NB4 (cell line): ENCODE measurements around the gene ARIH1.

ENCODE experiments used
- DNase-seq: peaks from one replicate; pipeline ENCODE4 v3.0.0; 2010; ENCODE audit warnings: low read depth
- H3K4me3 ChIP-seq: one replicate; pipeline ENCODE4 v1.5.1; 2011; ENCODE audit warnings: mild to moderate bottlenecking, low read depth, low read length, moderate library complexity
- MYC ChIP-seq: IDR thresholded peaks from 2 replicates; pipeline ENCODE4 v1.6.1; 2011; ENCODE audit warnings: low read depth, low read length
- POLR2A ChIP-seq: IDR thresholded peaks from 2 replicates; pipeline ENCODE4 v1.6.1; 2011; ENCODE audit warnings: mild to moderate bottlenecking; ENCODE audit not compliant: insufficient read length; ENCODE audit errors: extremely low read depth
- TF ChIP-seq, protein P1 (sequence below): IDR thresholded peaks from one replicate; pipeline ENCODE4 v1.5.1; 2012; ENCODE audit warnings: low read depth, low read length
- TF ChIP-seq, protein P2 (sequence below): IDR thresholded peaks from 2 replicates; pipeline ENCODE4 v1.6.1; 2011; ENCODE audit warnings: low read depth, low read length

Gene ARIH1

DNA sequence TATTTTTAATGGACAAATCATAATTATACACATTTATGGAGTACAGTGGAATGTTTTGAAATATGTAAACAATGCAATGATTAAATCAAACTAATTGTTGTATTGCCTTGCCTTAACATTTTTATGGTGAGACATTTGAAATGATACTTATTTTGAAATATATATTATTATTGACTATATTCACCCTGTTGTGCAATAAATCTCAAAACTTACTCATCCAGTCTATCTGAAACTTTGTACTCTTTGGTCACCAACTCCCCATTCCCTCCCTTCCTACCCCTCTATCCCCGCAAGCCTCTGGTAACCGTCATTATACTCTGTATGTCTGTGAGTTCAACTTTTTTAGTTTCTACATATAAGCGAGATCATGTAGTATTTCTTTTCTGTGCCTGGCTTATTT lies 105.7 kb downstream of the ARIH1 start:
- no peak overlapping the region for H3K4me3 ChIP-seq
- DNase-seq: no peak
- TF ChIP-seq POLR2A: no peak
- no peak for TF ChIP-seq MYC
- TF ChIP-seq, protein P1, sequence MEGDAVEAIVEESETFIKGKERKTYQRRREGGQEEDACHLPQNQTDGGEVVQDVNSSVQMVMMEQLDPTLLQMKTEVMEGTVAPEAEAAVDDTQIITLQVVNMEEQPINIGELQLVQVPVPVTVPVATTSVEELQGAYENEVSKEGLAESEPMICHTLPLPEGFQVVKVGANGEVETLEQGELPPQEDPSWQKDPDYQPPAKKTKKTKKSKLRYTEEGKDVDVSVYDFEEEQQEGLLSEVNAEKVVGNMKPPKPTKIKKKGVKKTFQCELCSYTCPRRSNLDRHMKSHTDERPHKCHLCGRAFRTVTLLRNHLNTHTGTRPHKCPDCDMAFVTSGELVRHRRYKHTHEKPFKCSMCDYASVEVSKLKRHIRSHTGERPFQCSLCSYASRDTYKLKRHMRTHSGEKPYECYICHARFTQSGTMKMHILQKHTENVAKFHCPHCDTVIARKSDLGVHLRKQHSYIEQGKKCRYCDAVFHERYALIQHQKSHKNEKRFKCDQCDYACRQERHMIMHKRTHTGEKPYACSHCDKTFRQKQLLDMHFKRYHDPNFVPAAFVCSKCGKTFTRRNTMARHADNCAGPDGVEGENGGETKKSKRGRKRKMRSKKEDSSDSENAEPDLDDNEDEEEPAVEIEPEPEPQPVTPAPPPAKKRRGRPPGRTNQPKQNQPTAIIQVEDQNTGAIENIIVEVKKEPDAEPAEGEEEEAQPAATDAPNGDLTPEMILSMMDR: no peak
- TF ChIP-seq, protein P2, sequence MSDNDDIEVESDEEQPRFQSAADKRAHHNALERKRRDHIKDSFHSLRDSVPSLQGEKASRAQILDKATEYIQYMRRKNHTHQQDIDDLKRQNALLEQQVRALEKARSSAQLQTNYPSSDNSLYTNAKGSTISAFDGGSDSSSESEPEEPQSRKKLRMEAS: no peak

GRCh38 chr15:72584006-72584405 lies 109.9 kb downstream of the ARIH1 start:
- no peak overlapping the region for H3K4me3 ChIP-seq
- TF ChIP-seq, protein P2: no peak
- TF ChIP-seq POLR2A (no peak), MYC (no peak)
- TF ChIP-seq, protein P1: no peak
- no peak for DNase-seq

DNA sequence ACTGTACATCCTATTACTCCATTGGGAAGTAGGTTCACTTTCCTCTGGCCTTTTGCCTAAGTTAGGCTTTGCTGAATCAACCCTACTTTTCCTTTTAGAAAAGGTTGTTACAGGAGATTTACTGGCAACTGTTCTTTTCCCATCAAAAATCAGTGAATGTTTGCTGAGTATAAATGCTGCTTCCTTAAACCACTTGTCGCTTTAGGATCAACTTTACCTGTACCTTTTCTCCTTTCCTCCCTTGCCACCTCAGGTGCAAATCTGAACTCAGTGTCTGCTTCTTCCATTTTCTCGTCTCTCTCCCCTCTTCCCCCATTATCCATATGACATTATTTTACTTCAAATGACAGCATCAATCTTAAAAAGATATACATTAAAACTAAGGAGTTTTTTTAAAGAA lies 110.9 kb downstream of the ARIH1 start:
- TF ChIP-seq POLR2A (no peak), MYC (no peak)
- TF ChIP-seq, protein P2: no peak
- TF ChIP-seq, protein P1: no peak
- no peak overlapping the region for H3K4me3 ChIP-seq
- DNase-seq: no peak

GRCh38 chr15:72585476-72586058 lies 111.4 kb downstream of the ARIH1 start:
- H3K4me3 ChIP-seq: no peak overlapping the region
- TF ChIP-seq, protein P2: no peak
- TF ChIP-seq POLR2A: no peak
- no peak for TF ChIP-seq MYC
- TF ChIP-seq, protein P1: no peak
- no peak for DNase-seq

GRCh38 chr15:72588096-72588495 lies 114.0 kb downstream of the ARIH1 start:
- TF ChIP-seq POLR2A (no peak), MYC (no peak)
- TF ChIP-seq, protein P1: no peak
- TF ChIP-seq, protein P2: no peak
- no peak for DNase-seq
- H3K4me3 ChIP-seq: no peak overlapping the region

- H3K4me3 ChIP-seq: no peak overlapping the region
- DNase-seq: no peak
- TF ChIP-seq, protein P2: no peak
- no peak for TF ChIP-seq MYC
These were observed 116.3 kb downstream of the ARIH1 start for GRCh38 chr15:72590427-72590826.
